Measurements from ENCODE around the gene LARGE1.

The LARGE1 gene

GRCh38 chr22:33888821-33889220 is 31.5 kb downstream of the LARGE1 start:
- TF ChIP-seq REST (IDR thresholded peaks at IDR 0.05; ENCODE audit: insufficient read depth in 1 of 2, low read depth in 2 of 2, low read length in 2 of 2), result no peak
- TF ChIP-seq POLR2AphosphoS5 (IDR thresholded peaks at IDR 0.05; ENCODE audit: low read depth, low read length), result no peak
- no peak for TF ChIP-seq SIN3A (IDR thresholded peaks at IDR 0.05; ENCODE audit: borderline replicate concordance, insufficient read depth, low read length)
- no peak for TF ChIP-seq FOXP2 (optimal IDR thresholded peaks at IDR 0.05; ENCODE audit: borderline replicate concordance, extremely low read depth, extremely low read length, insufficient read depth)
- no peak for TF ChIP-seq TAF1 (IDR thresholded peaks at IDR 0.05; ENCODE audit: borderline replicate concordance, insufficient read depth, low read length)

DNA sequence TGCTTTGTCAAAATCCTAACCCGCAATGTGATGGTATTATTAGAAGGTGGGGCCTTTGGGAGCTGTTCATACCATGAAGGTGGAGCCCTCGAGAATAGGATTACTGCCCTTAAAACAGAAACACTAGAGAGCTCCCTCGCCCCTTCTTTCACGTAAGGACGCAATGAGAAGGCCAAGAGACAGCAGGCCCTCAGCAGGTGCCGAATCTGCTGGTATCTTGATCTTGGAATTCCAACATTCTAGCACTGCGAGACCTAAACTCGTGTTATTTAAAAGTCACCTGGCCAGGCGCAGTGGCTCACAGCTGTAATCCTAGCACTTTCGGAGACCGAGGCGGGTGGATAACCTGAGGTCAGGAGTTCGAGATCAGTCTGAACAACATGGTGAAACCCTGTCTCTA is 33.1 kb downstream of the LARGE1 start:
- TF ChIP-seq SIN3A (IDR thresholded peaks at IDR 0.05; ENCODE audit: borderline replicate concordance, insufficient read depth, low read length) (no peak), POLR2AphosphoS5 (IDR thresholded peaks at IDR 0.05; ENCODE audit: low read depth, low read length) (no peak), REST (IDR thresholded peaks at IDR 0.05; ENCODE audit: insufficient read depth in 1 of 2, low read depth in 2 of 2, low read length in 2 of 2) (no peak), FOXP2 (optimal IDR thresholded peaks at IDR 0.05; ENCODE audit: borderline replicate concordance, extremely low read depth, extremely low read length, insufficient read depth) (no peak), TAF1 (IDR thresholded peaks at IDR 0.05; ENCODE audit: borderline replicate concordance, insufficient read depth, low read length) (no peak)

GRCh38 chr22:33886696-33887095 is 33.6 kb downstream of the LARGE1 start:
- TF ChIP-seq SIN3A (IDR thresholded peaks at IDR 0.05; ENCODE audit: borderline replicate concordance, insufficient read depth, low read length) (no peak), POLR2AphosphoS5 (IDR thresholded peaks at IDR 0.05; ENCODE audit: low read depth, low read length) (no peak), FOXP2 (optimal IDR thresholded peaks at IDR 0.05; ENCODE audit: borderline replicate concordance, extremely low read depth, extremely low read length, insufficient read depth) (no peak), REST (IDR thresholded peaks at IDR 0.05; ENCODE audit: insufficient read depth in 1 of 2, low read depth in 2 of 2, low read length in 2 of 2) (no peak), TAF1 (IDR thresholded peaks at IDR 0.05; ENCODE audit: borderline replicate concordance, insufficient read depth, low read length) (no peak)

GRCh38 chr22:33884829-33885228 is 35.4 kb downstream of the LARGE1 start:
- no peak for TF ChIP-seq POLR2AphosphoS5 (IDR thresholded peaks at IDR 0.05; ENCODE audit: low read depth, low read length)
- TF ChIP-seq TAF1 (IDR thresholded peaks at IDR 0.05; ENCODE audit: borderline replicate concordance, insufficient read depth, low read length), result no peak
- TF ChIP-seq REST (IDR thresholded peaks at IDR 0.05; ENCODE audit: insufficient read depth in 1 of 2, low read depth in 2 of 2, low read length in 2 of 2), result no peak
- TF ChIP-seq SIN3A (IDR thresholded peaks at IDR 0.05; ENCODE audit: borderline replicate concordance, insufficient read depth, low read length), result no peak
- no peak for TF ChIP-seq FOXP2 (optimal IDR thresholded peaks at IDR 0.05; ENCODE audit: borderline replicate concordance, extremely low read depth, extremely low read length, insufficient read depth)
